ENCODE data around the gene ENC1.

- TF ChIP-seq CTCF (IDR thresholded peaks at IDR 0.05; ENCODE audit: insufficient read depth, low read depth, low read length) (no peak), EZH2 (IDR thresholded peaks at IDR 0.05; ENCODE audit: insufficient read depth, low read length) (no peak)
These were observed 62.0 kb downstream of the ENC1 start for GRCh38 chr5:74578356-74579044.
